Mesodermal cell (in vitro differentiated cells): ENCODE measurements around the gene TSGA10.
"Not testable (repeated sequence)": the region's sequence is repeated elsewhere in the genome, so short reads cannot be mapped to it uniquely, and the experiment has no call there.

Source experiments
- H3K27ac ChIP-seq: 2 replicates; pipeline ENCODE4 v1.7.0; 2013; ENCODE audit warnings: mild to moderate bottlenecking, low read depth, low read length, moderate library complexity; ENCODE audit not compliant: severe bottlenecking
- H3K36me3 ChIP-seq: 2 replicates; pipeline ENCODE4 v1.7.1; 2013; ENCODE audit warnings: mild to moderate bottlenecking, low read length, moderate library complexity; ENCODE audit not compliant: control insufficient read depth, insufficient read depth
- H3K4me1 ChIP-seq: one replicate; pipeline ENCODE4 v1.7.1; 2013; ENCODE audit warnings: mild to moderate bottlenecking, low read length; ENCODE audit not compliant: insufficient read depth, control insufficient read depth, poor library complexity, severe bottlenecking
- H3K4me3 ChIP-seq: 2 replicates; pipeline ENCODE4 v1.7.0; 2013; ENCODE audit warnings: low read length, control low read depth, mild to moderate bottlenecking; ENCODE audit not compliant: insufficient read depth, poor library complexity, severe bottlenecking; ENCODE audit errors: extremely low read depth
- H3K9me3 ChIP-seq: 2 replicates; pipeline ENCODE4 v1.7.1; 2013; ENCODE audit warnings: mild to moderate bottlenecking, low read length, moderate library complexity; ENCODE audit not compliant: control insufficient read depth
- WGBS, 2 experiments: methylation state at CpG; one replicate each; pipeline ENCODE4 v1.1.5; 2013; ENCODE audit warnings: missing lambda C conversion rate in 2 of 2; ENCODE audit not compliant: insufficient coverage in 2 of 2; 5-methylcytosine and 5-hydroxymethylcytosine counted together

Gene TSGA10

GRCh38 chr2:99150706-99151105, 4.0 kb downstream of the TSGA10 start:
- H3K36me3 ChIP-seq, result no peaks in the 10 kb centered on the region
- H3K4me1 ChIP-seq, result peaks cover 2% of the 10 kb centered on the region
- H3K4me3 ChIP-seq, result no peak overlapping the region
- no peak overlapping the region for H3K27ac ChIP-seq
- H3K9me3 ChIP-seq, result no peaks in the 10 kb centered on the region
- 100% methylated on average over 1 of the region's 1 CpG; no CpG with 5 or more reads in 1 of the 2 experiments for WGBS, 2 experiments

- H3K36me3 ChIP-seq, result no peaks in the 10 kb centered on the region
- 0 to 1% methylated on average over 59 to 61 of the region's 84 CpGs for WGBS, 2 experiments
- peaks cover 6% of the 10 kb centered on the region for H3K4me1 ChIP-seq
- H3K9me3 ChIP-seq, result no peaks in the 10 kb centered on the region
- H3K4me3 ChIP-seq, result peak within 1 kb of the TSS; percentile 71
- H3K27ac ChIP-seq, result peak within 1 kb of the TSS; percentile 25
These were observed 13.3 kb downstream of the TSGA10 start, which contains the start of gene C2orf15 for GRCh38 chr2:99141110-99142108. TSS of gene C2orf15 (plus strand) at chr2:99141707. CDS start at chr2:99150559, 8,852 bp downstream.

- H3K27ac ChIP-seq, result no peak overlapping the region
These were observed 14.0 kb downstream of the TSGA10 start for GRCh38 chr2:99140860-99141109.

DNA sequence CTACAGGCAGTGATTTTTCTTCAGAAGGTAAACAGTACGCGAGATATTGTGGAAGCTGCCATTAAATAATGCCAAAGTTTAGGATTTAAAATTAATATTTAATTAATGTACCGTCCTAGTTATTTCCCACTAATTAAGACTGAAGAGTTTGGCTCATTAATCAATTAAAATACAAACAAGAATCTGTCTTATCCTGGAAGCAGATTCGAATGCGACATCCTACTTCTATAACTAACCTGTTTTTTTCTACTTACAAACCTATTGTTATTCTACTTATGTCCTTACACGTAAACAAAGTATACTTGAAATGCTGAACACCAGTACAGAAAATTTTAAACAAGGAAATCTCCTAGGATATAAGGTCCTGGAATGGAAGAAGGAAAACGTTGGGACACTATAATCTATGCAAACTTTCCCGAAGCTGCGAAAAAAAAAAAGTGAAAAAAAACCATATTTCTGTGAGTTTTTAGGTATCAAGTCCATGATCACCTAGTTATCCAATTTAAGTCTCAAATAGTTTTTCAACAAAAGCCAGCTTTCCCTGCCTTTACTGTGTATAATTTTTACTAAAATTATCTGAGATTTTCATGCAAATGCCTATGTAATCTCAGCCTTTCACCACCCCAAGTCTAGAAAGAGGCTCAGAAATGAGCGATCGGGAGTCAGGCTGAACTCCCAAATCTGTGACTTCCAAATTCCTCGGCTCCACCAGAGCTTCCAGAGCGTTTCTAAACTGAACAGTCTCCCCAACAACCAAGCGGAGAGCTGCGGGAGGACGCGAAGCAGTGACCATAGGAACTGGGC, 14.5 kb downstream of the TSGA10 start:
- 7 to 14% methylated on average over 7 to 10 of the region's 17 CpGs for WGBS, 2 experiments
- no peaks in the 10 kb centered on the region for H3K9me3 ChIP-seq
- peaks cover 6% of the 10 kb centered on the region for H3K4me1 ChIP-seq
- H3K36me3 ChIP-seq, result no peaks in the 10 kb centered on the region
- no peak overlapping the region for H3K27ac ChIP-seq
- H3K4me3 ChIP-seq, result peak overlapping the region; percentile 71

More at GRCh38 chr2:99140860-99141109, 14.0 kb downstream of the TSGA10 start:
- Histone ChIP-seq H3K9me3 (no peaks in the 10 kb centered on the region), H3K4me1 (peaks cover 6% of the 10 kb centered on the region), H3K36me3 (no peaks in the 10 kb centered on the region), H3K4me3 (peak overlapping the region; percentile 71)
- 0% methylated on average over 15 to 21 of the region's 21 CpGs for WGBS, 2 experiments

- Histone ChIP-seq H3K4me3 (no peak overlapping the region), H3K9me3 (no peaks in the 10 kb centered on the region), H3K36me3 (no peaks in the 10 kb centered on the region), H3K27ac (no peak overlapping the region), H3K4me1 (peaks cover 6% of the 10 kb centered on the region)
- 90 to 100% methylated on average over 1 to 3 of the region's 4 CpGs for WGBS, 2 experiments
These were observed 15.7 kb downstream of the TSGA10 start for GRCh38 chr2:99139003-99139402.

- not testable (repeated sequence) for H3K9me3 ChIP-seq, H3K4me3 ChIP-seq, H3K4me1 ChIP-seq, H3K36me3 ChIP-seq, H3K27ac ChIP-seq
- WGBS, 2 experiments, result 80% methylated on average over 1 of the region's 2 CpGs; no CpG with 5 or more reads in 1 of the 2 experiments
These were observed 19.6 kb downstream of the TSGA10 start for GRCh38 chr2:99135044-99135556.

DNA sequence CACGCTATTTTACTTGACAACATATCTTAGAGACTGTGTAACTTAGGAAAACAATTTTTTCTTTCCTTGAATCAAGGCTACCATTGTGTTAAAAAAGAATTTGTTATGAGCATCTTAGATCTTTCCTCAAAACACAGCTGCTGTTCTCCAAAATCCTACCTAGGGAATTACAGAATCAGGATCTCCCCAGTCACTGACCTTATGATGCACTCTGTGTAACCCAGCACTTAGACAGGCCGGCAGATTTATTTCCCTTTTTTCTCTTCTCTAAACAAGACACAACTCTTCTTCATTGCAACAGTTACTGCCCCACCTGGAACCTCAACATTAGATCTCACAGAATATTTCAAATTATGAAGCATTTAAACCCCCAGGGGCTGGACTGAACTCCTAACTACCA, 26.8 kb downstream of the TSGA10 start:
- Histone ChIP-seq H3K36me3 (no peaks in the 10 kb centered on the region), H3K27ac (no peak overlapping the region), H3K4me3 (no peak overlapping the region), H3K9me3 (peaks cover 5% of the 10 kb centered on the region), H3K4me1 (no peaks in the 10 kb centered on the region)
- WGBS, 2 experiments, result 87 to 100% methylated on average over 1 of the region's 2 CpGs

GRCh38 chr2:99112617-99113016, 42.1 kb downstream of the TSGA10 start:
- Histone ChIP-seq H3K27ac (no peak overlapping the region), H3K4me1 (no peaks in the 10 kb centered on the region), H3K36me3 (no peaks in the 10 kb centered on the region), H3K4me3 (no peak overlapping the region), H3K9me3 (no peaks in the 10 kb centered on the region)
- 69 to 79% methylated on average over 3 of the region's 4 CpGs for WGBS, 2 experiments

DNA sequence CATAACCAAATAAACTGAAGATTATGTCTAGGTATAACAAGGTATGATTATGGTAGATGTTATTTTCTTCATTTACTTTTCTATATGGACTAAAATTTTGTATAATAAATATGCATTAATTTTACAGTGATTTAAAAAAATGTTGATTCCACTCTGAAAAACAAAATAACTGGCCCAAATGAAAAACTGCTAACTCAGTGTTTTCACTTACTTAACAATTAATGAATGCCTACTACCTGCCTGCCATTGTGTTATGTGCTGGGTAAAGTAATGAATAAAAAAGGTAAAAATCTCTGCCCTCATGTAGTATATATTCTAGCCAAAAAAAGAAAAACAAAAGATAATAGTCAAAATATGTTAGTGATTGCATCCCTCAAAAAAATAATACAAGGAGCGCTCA, 42.8 kb downstream of the TSGA10 start:
- no peaks in the 10 kb centered on the region for H3K36me3 ChIP-seq
- H3K9me3 ChIP-seq, result no peaks in the 10 kb centered on the region
- H3K4me1 ChIP-seq, result no peaks in the 10 kb centered on the region
- H3K27ac ChIP-seq, result no peak overlapping the region
- WGBS, 2 experiments, result no CpG with 5 or more reads among the region's 1 CpG
- no peak overlapping the region for H3K4me3 ChIP-seq

DNA sequence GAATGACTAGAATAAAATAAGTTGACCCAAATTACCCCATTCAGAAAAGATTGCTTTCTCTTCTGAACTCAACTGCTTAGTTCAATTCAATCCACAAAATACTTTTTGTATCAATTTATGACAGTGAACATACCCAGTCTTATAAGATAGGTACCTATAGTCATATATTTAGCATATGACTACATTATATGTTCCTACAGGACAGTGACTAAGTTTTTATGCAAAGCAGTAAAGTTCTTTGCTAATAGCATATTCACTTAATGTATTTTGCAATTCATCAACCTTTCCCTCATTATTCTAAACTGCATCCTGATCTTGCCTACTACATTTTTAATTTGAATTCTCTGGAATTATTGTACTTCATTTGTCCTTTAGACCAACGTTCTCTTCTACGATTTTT, 43.5 kb downstream of the TSGA10 start:
- Histone ChIP-seq H3K4me3 (no peak overlapping the region), H3K27ac (no peak overlapping the region), H3K9me3 (no peaks in the 10 kb centered on the region), H3K36me3 (no peaks in the 10 kb centered on the region), H3K4me1 (no peaks in the 10 kb centered on the region)
- no CpG with 5 or more reads among the region's 2 CpGs for WGBS, 2 experiments
